ENCODE measurements around the gene FGF8. TPM values are rescaled to one million over a fixed set of nuclear protein-coding genes. Genes with fewer than 3 reads are reported as not detected.

FGF8 gene
- total RNA-seq, 1 donor = not detected

GRCh38 chr10:101782811-101783735 lies 7.2 kb upstream of the FGF8 start, which contains the start of gene NPM3:
Gene NPM3 (minus strand): TSS chr10:101783446. CDS start chr10:101783390, 56 bp downstream.
- H3K4me3 ChIP-seq (ENCODE audit: low read depth, low read length) = peak within 1 kb of the TSS; percentile 88
- no peak for TF ChIP-seq CTCF (IDR thresholded peaks at IDR 0.05; ENCODE audit: insufficient read depth, low read length)
- peak; percentile 67 for DNase-seq (ENCODE audit: low read depth)

GRCh38 chr10:101781984-101782810 lies 6.3 kb upstream of the FGF8 start:
- DNase-seq (ENCODE audit: low read depth) = no peak
- no peak for TF ChIP-seq CTCF (IDR thresholded peaks at IDR 0.05; ENCODE audit: insufficient read depth, low read length)
- peak overlapping the region; percentile 88 for H3K4me3 ChIP-seq (ENCODE audit: low read depth, low read length)

- TF ChIP-seq CTCF (IDR thresholded peaks at IDR 0.05; ENCODE audit: insufficient read depth, low read length) = no peak
- no peak for DNase-seq (ENCODE audit: low read depth)
- no peak overlapping the region for H3K4me3 ChIP-seq (ENCODE audit: low read depth, low read length)
These were observed 5.7 kb upstream of the FGF8 start for GRCh38 chr10:101781655-101781983.

GRCh38 chr10:101780818-101781654 lies 5.1 kb upstream of the FGF8 start:
- TF ChIP-seq CTCF (IDR thresholded peaks at IDR 0.05; ENCODE audit: insufficient read depth, low read length) = peak; percentile 94
- peak; percentile 63 for DNase-seq (ENCODE audit: low read depth)
- H3K4me3 ChIP-seq (ENCODE audit: low read depth, low read length) = no peak overlapping the region

GRCh38 chr10:101780187-101780817 lies 4.4 kb upstream of the FGF8 start:
- no peak for DNase-seq (ENCODE audit: low read depth)
- H3K4me3 ChIP-seq (ENCODE audit: low read depth, low read length) = peak overlapping the region; percentile 22
- no peak for TF ChIP-seq CTCF (IDR thresholded peaks at IDR 0.05; ENCODE audit: insufficient read depth, low read length)

Data from fibroblast of the aortic adventitia (primary cell).